ENCODE results near the gene F10.

Gene F10

DNA sequence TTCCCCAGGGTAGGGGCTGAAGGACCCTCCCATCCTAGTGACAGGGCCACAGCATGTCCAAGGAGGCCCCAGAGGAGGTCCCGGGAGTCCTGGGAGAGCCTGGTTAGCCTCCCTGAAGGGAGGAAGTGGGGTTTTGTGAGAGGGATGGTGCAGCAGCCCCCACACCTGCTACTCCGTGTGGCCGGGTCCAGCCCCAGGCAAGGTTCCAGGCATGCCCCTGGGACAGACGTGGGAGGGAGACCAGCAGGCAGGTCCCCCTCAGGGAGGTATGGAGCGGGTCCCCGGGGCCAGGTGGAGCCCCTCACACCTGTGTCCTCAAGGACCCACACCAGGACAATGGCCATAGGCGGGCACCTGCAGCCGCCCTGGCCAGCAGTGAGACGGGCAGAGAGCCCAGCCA, 19.0 kb upstream of the F10 start:
- no peak overlapping the region for H3K27ac ChIP-seq (replicated peaks)
- TF ChIP-seq, protein P1, sequence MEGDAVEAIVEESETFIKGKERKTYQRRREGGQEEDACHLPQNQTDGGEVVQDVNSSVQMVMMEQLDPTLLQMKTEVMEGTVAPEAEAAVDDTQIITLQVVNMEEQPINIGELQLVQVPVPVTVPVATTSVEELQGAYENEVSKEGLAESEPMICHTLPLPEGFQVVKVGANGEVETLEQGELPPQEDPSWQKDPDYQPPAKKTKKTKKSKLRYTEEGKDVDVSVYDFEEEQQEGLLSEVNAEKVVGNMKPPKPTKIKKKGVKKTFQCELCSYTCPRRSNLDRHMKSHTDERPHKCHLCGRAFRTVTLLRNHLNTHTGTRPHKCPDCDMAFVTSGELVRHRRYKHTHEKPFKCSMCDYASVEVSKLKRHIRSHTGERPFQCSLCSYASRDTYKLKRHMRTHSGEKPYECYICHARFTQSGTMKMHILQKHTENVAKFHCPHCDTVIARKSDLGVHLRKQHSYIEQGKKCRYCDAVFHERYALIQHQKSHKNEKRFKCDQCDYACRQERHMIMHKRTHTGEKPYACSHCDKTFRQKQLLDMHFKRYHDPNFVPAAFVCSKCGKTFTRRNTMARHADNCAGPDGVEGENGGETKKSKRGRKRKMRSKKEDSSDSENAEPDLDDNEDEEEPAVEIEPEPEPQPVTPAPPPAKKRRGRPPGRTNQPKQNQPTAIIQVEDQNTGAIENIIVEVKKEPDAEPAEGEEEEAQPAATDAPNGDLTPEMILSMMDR (IDR thresholded peaks at IDR 0.05; ENCODE audit: insufficient read depth, low read length) = no peak
- TF ChIP-seq POLR2AphosphoS5 (IDR thresholded peaks at IDR 0.05; ENCODE audit: low read depth) (no peak), SPI1 (IDR thresholded peaks at IDR 0.05; ENCODE audit: borderline replicate concordance, low read depth) (no peak), GABPA (IDR thresholded peaks at IDR 0.05; ENCODE audit: low read depth) (no peak)
- TF ChIP-seq, protein P2, sequence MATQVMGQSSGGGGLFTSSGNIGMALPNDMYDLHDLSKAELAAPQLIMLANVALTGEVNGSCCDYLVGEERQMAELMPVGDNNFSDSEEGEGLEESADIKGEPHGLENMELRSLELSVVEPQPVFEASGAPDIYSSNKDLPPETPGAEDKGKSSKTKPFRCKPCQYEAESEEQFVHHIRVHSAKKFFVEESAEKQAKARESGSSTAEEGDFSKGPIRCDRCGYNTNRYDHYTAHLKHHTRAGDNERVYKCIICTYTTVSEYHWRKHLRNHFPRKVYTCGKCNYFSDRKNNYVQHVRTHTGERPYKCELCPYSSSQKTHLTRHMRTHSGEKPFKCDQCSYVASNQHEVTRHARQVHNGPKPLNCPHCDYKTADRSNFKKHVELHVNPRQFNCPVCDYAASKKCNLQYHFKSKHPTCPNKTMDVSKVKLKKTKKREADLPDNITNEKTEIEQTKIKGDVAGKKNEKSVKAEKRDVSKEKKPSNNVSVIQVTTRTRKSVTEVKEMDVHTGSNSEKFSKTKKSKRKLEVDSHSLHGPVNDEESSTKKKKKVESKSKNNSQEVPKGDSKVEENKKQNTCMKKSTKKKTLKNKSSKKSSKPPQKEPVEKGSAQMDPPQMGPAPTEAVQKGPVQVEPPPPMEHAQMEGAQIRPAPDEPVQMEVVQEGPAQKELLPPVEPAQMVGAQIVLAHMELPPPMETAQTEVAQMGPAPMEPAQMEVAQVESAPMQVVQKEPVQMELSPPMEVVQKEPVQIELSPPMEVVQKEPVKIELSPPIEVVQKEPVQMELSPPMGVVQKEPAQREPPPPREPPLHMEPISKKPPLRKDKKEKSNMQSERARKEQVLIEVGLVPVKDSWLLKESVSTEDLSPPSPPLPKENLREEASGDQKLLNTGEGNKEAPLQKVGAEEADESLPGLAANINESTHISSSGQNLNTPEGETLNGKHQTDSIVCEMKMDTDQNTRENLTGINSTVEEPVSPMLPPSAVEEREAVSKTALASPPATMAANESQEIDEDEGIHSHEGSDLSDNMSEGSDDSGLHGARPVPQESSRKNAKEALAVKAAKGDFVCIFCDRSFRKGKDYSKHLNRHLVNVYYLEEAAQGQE (IDR thresholded peaks at IDR 0.05; ENCODE audit: insufficient replicate concordance, low read depth) = no peak
- DNase-seq (ENCODE audit: low read depth in 1 of 2, low spot score in 1 of 2) = no peak

GRCh38 chr13:113105032-113105920, 17.3 kb upstream of the F10 start, which contains the start of gene F7:
Gene F7, plus strand, starts transcription at chr13:113105791. Its CDS starts 51 bp downstream, at chr13:113105842.
- H3K4me3 ChIP-seq (replicated peaks; ENCODE audit: insufficient read depth, low read length) = no peak within 1 kb of the TSS
- no peak within 1 kb of the TSS for H3K27ac ChIP-seq (replicated peaks)
- H3K27me3 ChIP-seq (ENCODE audit: insufficient read depth, poor library complexity, severe bottlenecking) = peaks cover 9% of the 10 kb centered on the region
- DNase-seq (ENCODE audit: low read depth in 1 of 2, low spot score in 1 of 2) = no peak
- TF ChIP-seq, protein P1 (IDR thresholded peaks at IDR 0.05; ENCODE audit: insufficient read depth, low read length) = no peak
- no peak for TF ChIP-seq POLR2AphosphoS5 (IDR thresholded peaks at IDR 0.05; ENCODE audit: low read depth)
- no peak for TF ChIP-seq SPI1 (IDR thresholded peaks at IDR 0.05; ENCODE audit: borderline replicate concordance, low read depth)
- TF ChIP-seq GABPA (IDR thresholded peaks at IDR 0.05; ENCODE audit: low read depth) = no peak
- TF ChIP-seq, protein P2 (IDR thresholded peaks at IDR 0.05; ENCODE audit: insufficient replicate concordance, low read depth) = no peak

More for the DNA sequence above, 19.0 kb upstream of the F10 start:
- H3K27me3 ChIP-seq (ENCODE audit: insufficient read depth, poor library complexity, severe bottlenecking) = peaks cover 7% of the 10 kb centered on the region
- H3K4me3 ChIP-seq (replicated peaks; ENCODE audit: insufficient read depth, low read length) = no peak overlapping the region

- Histone ChIP-seq H3K4me3 (replicated peaks; ENCODE audit: insufficient read depth, low read length) (no peak overlapping the region), H3K27ac (replicated peaks) (no peak overlapping the region)
- TF ChIP-seq, protein P2 (IDR thresholded peaks at IDR 0.05; ENCODE audit: insufficient replicate concordance, low read depth) = no peak
- TF ChIP-seq, protein P1 (IDR thresholded peaks at IDR 0.05; ENCODE audit: insufficient read depth, low read length) = no peak
- TF ChIP-seq GABPA (IDR thresholded peaks at IDR 0.05; ENCODE audit: low read depth) = no peak
- no peak for TF ChIP-seq POLR2AphosphoS5 (IDR thresholded peaks at IDR 0.05; ENCODE audit: low read depth)
- TF ChIP-seq SPI1 (IDR thresholded peaks at IDR 0.05; ENCODE audit: borderline replicate concordance, low read depth) = no peak
Observed at GRCh38 chr13:113105921-113106452, 16.6 kb upstream of the F10 start.

More at GRCh38 chr13:113105921-113106452, 16.6 kb upstream of the F10 start:
- peaks cover 15% of the 10 kb centered on the region for H3K27me3 ChIP-seq (ENCODE audit: insufficient read depth, poor library complexity, severe bottlenecking)
- no peak for DNase-seq (ENCODE audit: low read depth in 1 of 2, low spot score in 1 of 2)
